ENCODE data around the gene ROBO4. TPM values are rescaled to one million over a fixed set of nuclear protein-coding genes. Genes with fewer than 3 reads are reported as not detected.

The ROBO4 gene
- total RNA-seq, 2 donors from 2014 or later, result not detected

GRCh38 chr11:124902616-124903015 is 5.0 kb upstream of the ROBO4 start:
- ATAC-seq (replicated peaks in 1 of 2), result no peak

GRCh38 chr11:124900464-124900863 is 2.8 kb upstream of the ROBO4 start:
- Mint-ChIP-seq H3K9me3 (no peaks in the 10 kb centered on the region), H3K27me3 (ENCODE audit: low read depth) (peaks cover 33% of the 10 kb centered on the region), H3K4me1 (ENCODE audit: low read depth) (no peaks in the 10 kb centered on the region), H3K36me3 (ENCODE audit: insufficient read depth in 2 of 2) (no peaks in the 10 kb centered on the region), H3K27ac (no peak overlapping the region), H3K4me3 (no peak overlapping the region)
- DNase-seq (no peak), ATAC-seq (replicated peaks in 1 of 2) (no peak)

More at GRCh38 chr11:124902616-124903015, 5.0 kb upstream of the ROBO4 start:
- Mint-ChIP-seq H3K4me1 (ENCODE audit: low read depth) (no peaks in the 10 kb centered on the region), H3K9me3 (no peaks in the 10 kb centered on the region), H3K27ac (no peak overlapping the region), H3K36me3 (ENCODE audit: insufficient read depth in 2 of 2) (no peaks in the 10 kb centered on the region), H3K4me3 (no peak overlapping the region), H3K27me3 (ENCODE audit: low read depth) (peaks cover 28% of the 10 kb centered on the region)
- DNase-seq, result no peak

DNA sequence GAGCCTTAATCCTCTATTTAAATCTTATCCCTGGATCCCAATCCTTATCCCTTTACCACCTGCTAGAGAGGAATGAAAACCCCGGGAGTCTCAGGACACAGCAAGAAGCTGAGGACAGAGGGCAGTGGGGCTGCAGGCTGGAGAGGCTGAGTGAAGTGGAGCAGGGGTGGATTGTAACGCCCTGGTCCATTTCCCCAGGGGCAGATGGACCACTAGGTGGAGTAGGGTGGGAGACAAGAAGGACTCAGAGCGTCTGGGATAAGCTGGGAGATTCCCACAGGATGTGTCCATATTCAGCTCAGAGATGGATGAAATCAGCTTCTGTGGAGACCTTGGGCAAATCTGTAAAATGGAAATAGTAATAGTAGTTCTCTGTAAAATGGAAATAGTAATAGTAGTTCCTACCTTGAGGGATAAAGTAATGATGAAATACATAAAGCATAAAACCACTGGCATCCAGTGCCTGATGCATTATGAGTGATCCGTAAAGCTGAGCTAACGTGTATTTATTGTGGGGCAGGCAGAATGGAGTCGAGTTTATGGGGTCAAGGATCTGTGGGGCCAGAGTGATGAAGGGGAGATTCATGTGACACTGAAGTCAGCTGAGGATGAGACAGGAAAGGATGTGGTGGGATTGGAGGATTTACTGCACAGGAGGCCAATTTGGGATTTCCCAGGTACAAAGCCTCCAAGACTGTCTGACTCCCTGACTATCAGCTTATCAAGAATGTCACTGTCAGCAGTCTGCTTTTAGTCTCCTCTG is 1.9 kb upstream of the ROBO4 start:
- Mint-ChIP-seq H3K4me1 (ENCODE audit: low read depth) (no peaks in the 10 kb centered on the region), H3K27ac (no peak overlapping the region)
- ATAC-seq (replicated peaks in 1 of 2), result no peak

DNA sequence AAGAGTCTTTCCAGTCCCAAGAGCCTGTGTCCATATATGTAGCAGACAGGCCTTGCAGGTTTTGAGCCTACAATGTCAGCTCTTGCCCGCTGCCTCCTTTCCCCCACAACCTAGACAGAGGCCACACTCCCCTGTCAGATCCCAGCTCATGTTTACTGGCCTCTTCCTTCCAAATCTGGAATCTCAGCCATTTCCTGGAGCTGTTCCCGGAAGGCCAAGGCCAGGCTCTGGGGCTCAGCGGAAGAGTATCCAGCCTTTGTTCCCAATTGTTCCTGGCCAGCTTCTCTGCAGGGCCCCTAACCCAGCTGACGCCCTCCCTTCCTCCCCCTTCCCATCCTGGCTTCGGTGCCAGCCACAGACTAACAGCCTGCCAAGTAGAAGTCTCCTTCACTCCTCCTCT is 1.0 kb upstream of the ROBO4 start:
- no peak overlapping the region for H3K27ac Mint-ChIP-seq
- ATAC-seq (replicated peaks in 1 of 2), result no peak
- no peaks in the 10 kb centered on the region for H3K36me3 Mint-ChIP-seq (ENCODE audit: insufficient read depth in 2 of 2)
- H3K9me3 Mint-ChIP-seq, result no peaks in the 10 kb centered on the region
- H3K27me3 Mint-ChIP-seq (ENCODE audit: low read depth), result peaks cover 27% of the 10 kb centered on the region
- no peaks in the 10 kb centered on the region for H3K4me1 Mint-ChIP-seq (ENCODE audit: low read depth)
- H3K4me3 Mint-ChIP-seq, result no peak overlapping the region
- no peak for DNase-seq

More for the DNA sequence above, 1.9 kb upstream of the ROBO4 start:
- Mint-ChIP-seq H3K27me3 (ENCODE audit: low read depth) (peaks cover 29% of the 10 kb centered on the region), H3K9me3 (no peaks in the 10 kb centered on the region), H3K36me3 (ENCODE audit: insufficient read depth in 2 of 2) (no peaks in the 10 kb centered on the region), H3K4me3 (no peak overlapping the region)
- no peak for DNase-seq

DNA sequence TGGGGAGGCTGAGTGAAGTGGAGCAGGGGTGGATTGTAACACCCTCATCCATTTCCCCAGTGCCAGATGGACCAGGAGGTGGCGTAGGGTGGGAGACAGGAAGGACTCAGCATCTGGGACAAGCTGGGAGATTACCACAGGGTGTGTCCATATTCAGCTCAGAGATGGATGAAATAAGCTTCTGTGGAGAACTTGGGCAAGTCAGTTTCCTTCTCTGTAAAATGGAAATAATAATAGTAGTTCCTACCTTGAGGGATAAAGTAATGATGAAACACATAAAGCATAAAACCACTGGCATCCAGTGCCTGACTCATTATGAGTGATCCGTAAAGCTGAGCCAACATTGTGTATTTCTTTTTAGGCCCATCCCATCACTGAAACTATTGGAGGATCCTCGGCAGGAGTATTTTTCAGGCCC is 607 bp upstream of the ROBO4 start:
- Mint-ChIP-seq H3K4me3 (no peak overlapping the region), H3K27ac (no peak overlapping the region), H3K36me3 (ENCODE audit: insufficient read depth in 2 of 2) (no peaks in the 10 kb centered on the region), H3K9me3 (no peaks in the 10 kb centered on the region), H3K4me1 (ENCODE audit: low read depth) (no peaks in the 10 kb centered on the region), H3K27me3 (ENCODE audit: low read depth) (peaks cover 25% of the 10 kb centered on the region)
- ATAC-seq (replicated peaks in 1 of 2) (no peak), DNase-seq (no peak)

GRCh38 chr11:124896821-124897391 is 759 bp downstream of the ROBO4 start:
- DNase-seq (no peak), ATAC-seq (replicated peaks in 1 of 2) (no peak)
- Mint-ChIP-seq H3K27me3 (ENCODE audit: low read depth) (peaks cover 20% of the 10 kb centered on the region), H3K4me3 (no peak overlapping the region), H3K9me3 (no peaks in the 10 kb centered on the region), H3K36me3 (ENCODE audit: insufficient read depth in 2 of 2) (no peaks in the 10 kb centered on the region), H3K4me1 (ENCODE audit: low read depth) (no peaks in the 10 kb centered on the region), H3K27ac (no peak overlapping the region)

DNA sequence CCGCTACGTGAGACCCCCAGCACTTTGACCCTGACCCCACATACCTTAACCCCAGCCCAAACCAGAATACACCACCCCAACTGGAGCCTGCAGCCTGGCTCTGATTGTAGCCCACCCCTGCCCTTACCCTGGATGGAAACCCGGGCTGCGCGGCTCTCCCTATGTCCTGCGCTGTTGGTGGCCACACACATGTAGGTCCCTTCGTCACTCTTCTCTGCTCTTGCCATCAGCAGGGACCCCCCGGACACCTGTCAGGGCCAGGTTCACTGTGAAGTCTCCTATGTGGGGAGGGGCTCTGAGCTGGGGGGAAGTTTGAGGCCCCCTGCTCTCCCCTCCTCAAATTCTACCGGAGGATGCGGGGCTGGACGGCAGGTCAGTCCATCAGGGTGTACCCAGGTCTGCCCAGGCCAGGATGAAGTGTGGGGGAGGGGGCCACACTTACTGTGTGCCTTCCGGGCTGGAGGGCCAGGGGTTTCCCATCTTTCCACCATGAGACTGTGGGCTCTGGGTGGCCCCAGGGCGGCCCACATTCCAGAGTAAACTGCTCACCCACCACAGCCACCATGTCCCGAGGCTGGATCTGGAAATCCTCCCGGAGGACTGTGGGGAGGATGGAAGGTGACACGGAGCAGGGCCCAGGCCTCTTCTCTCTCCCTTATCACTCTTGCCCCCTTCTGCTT is 1.5 kb downstream of the ROBO4 start:
- no peaks in the 10 kb centered on the region for H3K4me1 Mint-ChIP-seq (ENCODE audit: low read depth)
- peaks cover 17% of the 10 kb centered on the region for H3K27me3 Mint-ChIP-seq (ENCODE audit: low read depth)
- H3K9me3 Mint-ChIP-seq, result no peaks in the 10 kb centered on the region
- ATAC-seq (replicated peaks in 1 of 2) (no peak), DNase-seq (no peak)
- H3K36me3 Mint-ChIP-seq (ENCODE audit: insufficient read depth in 2 of 2), result no peaks in the 10 kb centered on the region
- H3K4me3 Mint-ChIP-seq, result no peak overlapping the region
- no peak overlapping the region for H3K27ac Mint-ChIP-seq

DNA sequence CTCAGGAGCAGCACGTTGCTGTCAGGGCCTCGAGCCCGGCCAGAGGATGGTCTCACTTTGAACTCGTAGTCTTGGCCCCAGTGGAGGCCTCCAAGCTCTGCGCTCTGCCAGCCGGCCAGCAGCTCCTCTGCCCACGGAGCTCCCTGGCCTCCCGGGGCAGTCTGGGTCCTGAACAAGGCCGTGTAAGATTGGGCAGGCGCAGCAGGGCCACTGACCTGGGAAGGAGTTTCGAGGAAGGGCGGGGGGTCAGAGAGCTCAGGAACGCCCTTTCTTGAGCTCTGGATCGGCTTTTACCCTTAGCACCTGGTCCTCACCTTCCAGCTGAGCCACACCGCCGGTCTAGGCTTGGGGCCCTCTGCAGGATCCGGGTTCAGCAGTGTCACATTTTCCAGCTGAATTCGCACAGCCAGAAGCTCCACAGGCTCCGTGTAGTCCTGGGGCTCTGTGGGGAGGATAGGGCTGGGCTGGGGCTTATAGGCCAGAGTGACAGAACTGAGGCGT is 2.1 kb downstream of the ROBO4 start:
- DNase-seq, result no peak
- H3K27ac Mint-ChIP-seq, result no peak overlapping the region
- no peaks in the 10 kb centered on the region for H3K9me3 Mint-ChIP-seq
- H3K4me1 Mint-ChIP-seq (ENCODE audit: low read depth), result no peaks in the 10 kb centered on the region
- no peak for ATAC-seq (replicated peaks in 1 of 2)
- no peak overlapping the region for H3K4me3 Mint-ChIP-seq
- H3K36me3 Mint-ChIP-seq (ENCODE audit: insufficient read depth in 2 of 2), result no peaks in the 10 kb centered on the region
- peaks cover 11% of the 10 kb centered on the region for H3K27me3 Mint-ChIP-seq (ENCODE audit: low read depth)

- Mint-ChIP-seq H3K9me3 (no peaks in the 10 kb centered on the region), H3K4me1 (ENCODE audit: low read depth) (no peaks in the 10 kb centered on the region), H3K27me3 (ENCODE audit: low read depth) (peaks cover 10% of the 10 kb centered on the region), H3K27ac (no peak overlapping the region), H3K36me3 (ENCODE audit: insufficient read depth in 2 of 2) (no peaks in the 10 kb centered on the region), H3K4me3 (no peak overlapping the region)
- DNase-seq (no peak), ATAC-seq (replicated peaks in 1 of 2) (no peak)
Observed at GRCh38 chr11:124894606-124895430, 2.8 kb downstream of the ROBO4 start.

- no peak for ATAC-seq (replicated peaks in 1 of 2)
- H3K9me3 Mint-ChIP-seq, result no peaks in the 10 kb centered on the region
- peaks cover 10% of the 10 kb centered on the region for H3K27me3 Mint-ChIP-seq (ENCODE audit: low read depth)
- no peaks in the 10 kb centered on the region for H3K36me3 Mint-ChIP-seq (ENCODE audit: insufficient read depth in 2 of 2)
- H3K4me1 Mint-ChIP-seq (ENCODE audit: low read depth), result no peaks in the 10 kb centered on the region
- no peak for DNase-seq
- H3K4me3 Mint-ChIP-seq, result no peak overlapping the region
- no peak overlapping the region for H3K27ac Mint-ChIP-seq
Observed at GRCh38 chr11:124893781-124894401, 3.8 kb downstream of the ROBO4 start.

DNA sequence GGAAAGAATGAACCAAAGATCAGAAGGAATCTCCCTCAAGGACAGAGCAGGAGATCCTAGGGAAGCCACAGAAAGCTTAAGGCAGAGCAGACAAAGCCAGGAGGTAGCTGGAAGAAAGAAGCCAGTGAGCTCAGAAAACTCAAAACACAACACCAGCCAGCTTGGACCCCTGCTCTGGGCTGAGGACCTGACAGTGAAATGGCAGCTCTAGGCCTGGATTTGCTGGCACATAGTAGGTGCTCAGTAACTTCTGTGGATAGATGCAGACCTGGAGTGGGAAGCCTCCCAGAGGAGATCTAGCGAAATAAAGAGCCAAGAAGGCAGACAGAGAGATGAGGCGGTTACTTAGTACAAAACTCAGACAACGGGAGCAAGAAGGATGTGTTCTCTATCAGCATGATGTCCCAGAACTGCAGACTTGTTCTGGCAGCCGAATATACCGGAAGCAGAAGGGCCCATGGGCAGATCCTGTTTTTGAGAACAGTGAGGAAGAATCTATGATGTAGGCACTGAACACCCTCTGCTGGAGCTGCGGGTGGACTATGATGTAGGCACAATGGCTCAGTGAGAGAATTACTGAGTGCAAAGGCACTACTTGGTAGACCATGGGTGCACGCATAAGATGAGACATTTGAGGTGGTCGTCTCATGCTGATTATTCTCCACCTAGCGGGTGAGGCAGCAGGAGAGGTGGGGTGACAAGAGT is 4.8 kb downstream of the ROBO4 start:
- no peaks in the 10 kb centered on the region for H3K4me1 Mint-ChIP-seq (ENCODE audit: low read depth)
- DNase-seq (no peak), ATAC-seq (replicated peaks in 1 of 2) (no peak)
- no peaks in the 10 kb centered on the region for H3K36me3 Mint-ChIP-seq (ENCODE audit: insufficient read depth in 2 of 2)
- H3K4me3 Mint-ChIP-seq, result no peak overlapping the region
- H3K9me3 Mint-ChIP-seq, result no peaks in the 10 kb centered on the region
- no peak overlapping the region for H3K27ac Mint-ChIP-seq
- peaks cover 16% of the 10 kb centered on the region for H3K27me3 Mint-ChIP-seq (ENCODE audit: low read depth)

DNA sequence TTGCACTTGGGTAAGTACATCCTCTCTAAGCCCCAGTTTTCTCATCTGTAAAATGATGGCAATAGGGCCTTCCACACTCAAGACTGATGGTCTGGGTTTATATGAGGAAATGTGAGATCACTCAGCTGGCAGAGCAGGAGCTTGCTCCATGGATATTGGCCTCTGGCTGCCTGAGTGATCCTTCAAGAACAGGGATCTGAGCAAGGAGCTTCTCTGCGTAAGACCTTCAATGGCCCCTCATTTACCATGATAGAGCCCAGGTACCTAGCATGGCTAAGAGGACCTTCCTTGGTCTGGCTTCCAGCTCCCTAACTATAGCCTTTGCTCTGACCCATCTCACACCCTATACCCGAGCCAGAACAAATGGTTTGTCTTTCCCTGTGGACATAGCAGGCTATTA is 5.5 kb downstream of the ROBO4 start:
- peaks cover 16% of the 10 kb centered on the region for H3K27me3 Mint-ChIP-seq (ENCODE audit: low read depth)
- DNase-seq (no peak), ATAC-seq (replicated peaks in 1 of 2) (no peak)
- H3K9me3 Mint-ChIP-seq, result no peaks in the 10 kb centered on the region
- no peak overlapping the region for H3K4me3 Mint-ChIP-seq
- H3K27ac Mint-ChIP-seq, result no peak overlapping the region
- H3K36me3 Mint-ChIP-seq (ENCODE audit: insufficient read depth in 2 of 2), result no peaks in the 10 kb centered on the region
- H3K4me1 Mint-ChIP-seq (ENCODE audit: low read depth), result no peaks in the 10 kb centered on the region
